Erythroblast (primary cell): ENCODE data around the gene PAFAH2.
A peak's percentile ranks its signal among the peaks of the same experiment; 100 is the strongest.

ENCODE experiments used
- DNase-seq, 2 experiments: peaks; one replicate each; lab custom pipeline; 2025; lab: John Stamatoyannopoulos, UW
- GATA1 ChIP-seq: IDR thresholded peaks from 2 replicates; pipeline ENCODE4 v1.6.1; 2011; ENCODE audit warnings: low read depth, mild to moderate bottlenecking, control low read depth, low read length, moderate library complexity
- POLR2A ChIP-seq: IDR thresholded peaks from 2 replicates; pipeline ENCODE4 v1.6.1; 2011; ENCODE audit warnings: mild to moderate bottlenecking, low read length

PAFAH2 gene

GRCh38 chr1:26014179-26014578 is 16.3 kb upstream of the PAFAH2 start:
- TF ChIP-seq GATA1 (no peak), POLR2A (no peak)
- DNase-seq = no peak

- no peak for TF ChIP-seq GATA1
- TF ChIP-seq POLR2A = no peak
- no peak for DNase-seq
Measured at GRCh38 chr1:26012864-26013263, 15.0 kb upstream of the PAFAH2 start.

GRCh38 chr1:26010825-26011224 is 13.0 kb upstream of the PAFAH2 start:
- no peak for TF ChIP-seq POLR2A
- TF ChIP-seq GATA1 = no peak
- DNase-seq = no peak

- peak in 1 of 2 experiments; percentile 11 for DNase-seq
- TF ChIP-seq POLR2A (no peak), GATA1 (no peak)
Measured at GRCh38 chr1:26009796-26010447, 12.1 kb upstream of the PAFAH2 start.

GRCh38 chr1:26006710-26007109 is 8.8 kb upstream of the PAFAH2 start:
- no peak for DNase-seq
- TF ChIP-seq POLR2A = no peak
- TF ChIP-seq GATA1 = no peak

GRCh38 chr1:26005434-26006105 is 7.7 kb upstream of the PAFAH2 start:
- TF ChIP-seq POLR2A (no peak), GATA1 (no peak)

GRCh38 chr1:26003756-26004155 is 5.9 kb upstream of the PAFAH2 start:
- TF ChIP-seq GATA1 = no peak
- no peak for TF ChIP-seq POLR2A
- no peak for DNase-seq

More at GRCh38 chr1:26005434-26006105, 7.7 kb upstream of the PAFAH2 start:
- DNase-seq = no peak

- no peak for DNase-seq
- TF ChIP-seq GATA1 (no peak), POLR2A (no peak)
Measured at GRCh38 chr1:26003262-26003661, 5.4 kb upstream of the PAFAH2 start.

GRCh38 chr1:25999041-25999800 is 1.4 kb upstream of the PAFAH2 start:
- no peak for TF ChIP-seq GATA1
- no peak for TF ChIP-seq POLR2A
- DNase-seq = no peak

- peak in 1 of 2 experiments; percentile 50 for DNase-seq
- TF ChIP-seq POLR2A (no peak), GATA1 (no peak)
Measured at GRCh38 chr1:25996966-25997827, 666 bp downstream of the PAFAH2 start.

- no peak for DNase-seq
Measured at GRCh38 chr1:25994402-25995150, 3.3 kb downstream of the PAFAH2 start.

GRCh38 chr1:25993197-25993951 is 4.5 kb downstream of the PAFAH2 start:
- no peak for DNase-seq
- TF ChIP-seq GATA1 = no peak
- TF ChIP-seq POLR2A = no peak

More at GRCh38 chr1:25994402-25995150, 3.3 kb downstream of the PAFAH2 start:
- no peak for TF ChIP-seq POLR2A
- no peak for TF ChIP-seq GATA1
